GM19351 (cell line): Measurements from ENCODE around the gene SAMD11.
A peak's percentile ranks its signal among the peaks of the same experiment; 100 is the strongest.

Experiments used
- ATAC-seq: cut with Tn5 transposase; IDR thresholded peaks from one replicate; pipeline ENCODE4 v1.9.1; 2021; ENCODE audit warnings: mild to moderate bottlenecking, moderate library complexity; ENCODE audit not compliant: unreplicated experiment

Gene SAMD11

DNA sequence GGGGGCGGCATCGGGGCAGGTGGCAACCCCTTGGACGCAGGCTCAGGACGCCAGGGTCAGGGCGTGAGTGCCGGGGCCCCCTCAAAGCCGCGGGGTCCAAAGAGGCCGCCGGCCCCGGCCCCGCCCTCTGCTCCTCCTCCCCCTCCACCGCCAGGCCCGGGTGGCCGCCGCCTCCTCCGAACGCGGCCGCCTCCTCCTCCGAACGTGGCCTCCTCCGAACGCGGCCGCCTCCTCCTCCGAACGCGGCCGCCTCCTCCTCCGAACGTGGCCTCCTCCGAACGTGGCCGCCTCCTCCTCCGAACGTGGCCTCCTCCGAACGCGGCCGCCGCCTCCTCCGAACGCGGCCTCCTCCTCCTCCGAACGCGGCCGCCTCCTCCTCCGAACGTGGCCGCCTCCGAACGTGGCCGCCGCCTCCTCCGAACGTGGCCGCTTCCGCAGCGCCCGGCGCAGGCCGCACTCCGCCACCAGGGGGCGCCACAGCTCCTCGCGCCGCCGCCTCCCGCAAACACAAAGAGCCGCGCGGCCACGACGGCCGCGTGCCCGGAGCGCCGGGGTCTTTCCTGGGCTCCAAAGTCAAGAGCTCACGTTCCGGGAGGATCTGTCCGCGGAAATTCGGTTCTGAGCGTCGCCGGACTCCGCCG, 19.3 kb upstream of the SAMD11 start:
- peak; percentile 69 for ATAC-seq

DNA sequence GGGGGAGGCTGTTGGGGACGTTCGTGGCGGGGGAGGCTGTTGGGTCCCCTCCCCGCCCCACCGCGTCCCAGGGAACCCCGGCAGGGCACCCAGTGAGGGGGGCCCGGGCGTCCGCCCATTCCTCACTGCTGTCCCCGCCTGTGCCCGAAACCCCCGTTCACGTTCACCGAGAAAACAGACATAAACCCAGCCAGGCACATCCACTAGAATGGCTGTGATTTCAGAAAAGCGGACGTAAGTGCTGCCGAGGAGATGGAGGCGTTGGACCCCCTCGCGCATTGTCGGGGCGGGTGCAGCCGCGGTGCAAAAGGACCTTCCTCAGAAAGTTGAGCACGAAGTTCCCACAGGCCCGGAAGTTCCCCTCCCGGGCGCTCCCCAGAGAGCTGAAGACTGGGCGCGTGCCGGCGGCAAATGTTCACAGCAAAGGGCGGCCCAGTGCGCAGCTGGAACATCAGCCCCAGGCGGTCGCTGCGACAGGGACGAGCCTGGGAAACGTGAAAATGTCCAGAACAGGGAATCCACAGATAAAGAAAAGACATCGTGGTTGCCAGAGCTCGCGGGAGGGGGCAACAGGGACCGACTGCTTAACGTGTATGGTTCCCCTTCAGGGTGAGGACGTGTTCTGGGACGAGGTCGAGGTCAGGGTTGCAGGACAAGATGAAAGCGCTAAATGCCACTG, 18.5 kb upstream of the SAMD11 start:
- ATAC-seq: no peak

DNA sequence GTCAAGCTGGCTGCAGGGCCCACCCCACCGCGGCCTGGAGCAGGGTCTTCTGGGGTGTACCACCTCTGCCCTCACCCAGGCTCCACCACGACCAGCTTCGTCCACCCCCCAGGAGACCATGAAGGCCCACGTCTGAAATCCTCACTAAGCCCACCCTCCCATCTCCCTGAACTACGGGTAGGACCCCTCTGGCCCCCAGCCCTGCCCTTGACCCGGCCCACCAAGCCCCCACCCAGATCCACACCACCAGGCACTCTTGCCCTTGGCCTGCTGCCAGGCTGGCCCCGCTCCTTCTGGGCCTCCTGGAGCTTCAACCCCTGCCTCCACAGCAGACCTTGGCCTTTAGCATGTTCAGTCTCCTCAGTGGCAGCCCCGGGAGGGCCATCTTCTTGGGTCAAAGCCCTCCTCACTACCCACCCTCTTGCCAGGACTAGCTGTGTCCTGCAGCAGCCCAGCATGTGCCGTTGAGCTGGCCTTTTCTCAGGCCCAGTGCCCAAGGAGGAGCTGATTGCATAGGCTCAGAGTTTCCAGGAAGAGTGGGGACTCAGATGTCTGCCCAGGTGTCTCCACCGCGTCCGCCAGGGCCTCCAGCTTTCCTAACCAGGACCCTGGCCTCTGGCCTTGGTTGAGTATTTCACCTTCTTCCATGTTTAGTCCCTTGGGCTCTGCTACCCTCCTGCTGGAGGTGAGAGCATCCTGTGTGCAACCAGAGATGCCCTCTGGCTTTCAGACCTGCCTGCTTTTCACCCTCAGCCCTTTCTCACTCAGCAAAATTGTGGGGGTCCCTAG, 17.7 kb upstream of the SAMD11 start:
- ATAC-seq: no peak

DNA sequence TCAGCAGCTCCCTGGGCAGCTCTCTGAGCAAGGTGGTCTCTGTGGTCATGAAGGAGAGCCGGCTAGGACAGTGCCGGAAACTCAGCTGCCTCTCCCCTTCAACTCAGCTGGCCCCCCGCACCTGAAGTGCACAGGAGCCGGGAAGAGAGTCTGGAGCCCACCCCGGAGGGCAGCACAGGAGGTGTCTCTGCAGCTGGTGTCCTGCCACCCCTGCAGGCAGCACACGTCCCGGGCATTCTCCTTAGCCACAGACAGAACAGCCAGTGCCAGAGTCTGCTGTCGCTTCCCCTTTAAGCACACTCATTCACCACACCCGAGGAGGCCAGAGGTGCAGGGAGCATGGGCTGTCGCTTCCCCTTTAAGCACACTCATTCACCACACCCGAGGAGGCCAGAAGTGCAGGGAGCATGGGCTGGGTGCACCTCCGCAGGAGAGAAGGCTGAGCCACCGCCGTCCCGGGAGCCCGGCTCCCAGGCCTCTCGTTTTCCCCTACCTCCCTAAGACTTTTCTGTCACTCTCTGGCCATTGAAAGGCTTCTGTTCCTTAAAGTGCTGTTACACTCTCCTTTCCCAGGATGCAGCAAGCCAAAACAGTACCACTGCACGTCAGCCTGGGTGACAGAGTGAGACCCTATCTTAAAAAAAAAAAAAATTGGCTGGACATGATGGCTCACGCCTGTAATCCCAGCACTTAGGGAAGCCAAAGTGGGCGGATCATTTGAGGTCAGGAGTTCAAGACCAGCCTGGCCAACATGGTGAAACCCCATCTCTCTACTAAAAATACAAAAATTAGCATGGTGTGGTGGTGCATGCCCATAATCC, 16.9 kb upstream of the SAMD11 start:
- no peak for ATAC-seq

DNA sequence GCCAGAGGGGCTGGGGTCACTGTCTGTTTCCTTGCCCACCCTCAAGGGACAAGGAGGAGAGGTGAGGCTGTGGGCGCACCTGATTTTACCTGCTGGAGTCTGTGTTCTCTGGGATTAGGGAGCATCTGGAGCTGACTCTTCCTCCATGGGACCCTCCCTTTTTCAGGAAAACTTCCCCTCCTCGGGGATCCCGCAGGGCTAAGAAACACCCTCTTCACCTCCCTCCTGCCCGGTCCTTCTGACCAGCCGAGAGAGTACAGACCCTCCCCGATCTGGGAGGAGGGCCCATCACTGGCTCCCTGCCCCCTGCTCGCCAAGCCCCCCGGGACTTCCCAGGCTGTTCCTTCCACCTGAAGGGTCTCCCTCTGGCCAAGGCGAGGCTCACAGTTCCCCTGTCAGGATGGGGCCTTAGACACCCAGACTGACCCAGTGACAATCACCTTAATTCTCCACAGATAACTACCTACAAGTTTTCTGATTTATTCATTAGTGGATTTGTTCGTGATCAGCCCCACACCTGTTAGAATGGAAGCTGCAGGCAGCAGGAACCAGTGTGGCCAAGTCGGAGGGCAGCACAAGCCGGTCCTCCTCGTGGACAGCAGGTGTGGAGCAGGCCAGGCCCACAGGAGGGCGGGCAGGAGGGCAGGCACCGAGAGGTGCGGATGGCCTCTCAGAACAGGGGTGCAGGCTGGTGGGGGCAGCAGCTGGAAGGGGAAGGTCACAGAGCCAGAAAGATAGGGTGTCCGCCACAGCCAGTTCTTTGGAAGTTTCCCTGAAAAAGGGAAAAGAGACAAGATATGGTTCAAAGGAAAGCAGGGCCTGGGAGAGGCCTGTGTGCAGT, 15.9 kb upstream of the SAMD11 start:
- ATAC-seq: no peak

DNA sequence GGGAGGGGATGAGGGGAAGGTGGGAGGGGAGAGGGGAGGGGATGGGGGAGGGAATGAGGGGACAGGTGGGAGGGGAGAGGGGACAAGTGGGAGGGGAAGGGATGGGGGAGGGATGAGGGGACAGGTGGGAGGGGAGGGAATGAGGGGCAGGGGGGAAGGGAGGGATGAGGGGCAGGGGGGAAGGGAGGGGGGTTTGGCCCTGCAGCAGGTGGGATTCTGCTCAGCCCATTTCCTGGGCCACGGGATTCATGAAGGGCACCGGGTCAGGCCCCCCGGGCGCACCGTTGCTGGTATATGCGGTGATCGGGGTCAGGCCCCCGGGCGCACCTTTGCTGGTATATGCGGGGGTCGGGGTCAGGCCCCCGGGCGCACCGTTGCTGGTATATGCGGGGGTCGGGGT, 15.1 kb upstream of the SAMD11 start:
- ATAC-seq: no peak

DNA sequence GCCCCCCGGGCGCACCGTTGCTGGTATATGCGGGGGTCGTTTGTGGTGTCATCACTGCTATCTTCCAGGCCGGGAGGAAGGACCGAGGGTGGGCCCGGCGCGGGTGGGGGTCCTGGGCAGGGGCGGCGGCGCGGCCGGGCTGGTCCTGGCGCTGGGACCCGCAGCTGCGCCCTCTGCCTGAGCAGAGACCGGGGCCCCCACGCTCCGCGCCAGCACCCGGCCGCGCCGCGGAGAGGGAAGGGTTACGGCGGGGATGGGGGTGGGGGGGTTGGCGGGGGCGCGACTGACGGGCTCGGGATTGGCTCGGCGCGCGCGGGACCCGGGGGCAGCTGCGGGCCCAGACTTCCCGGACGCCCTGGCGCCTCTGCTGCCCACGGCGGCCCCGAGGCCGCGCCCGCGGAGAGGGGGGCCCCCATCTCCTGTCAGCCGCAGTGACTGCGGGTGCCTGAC, 13.8 kb upstream of the SAMD11 start:
- no peak for ATAC-seq

DNA sequence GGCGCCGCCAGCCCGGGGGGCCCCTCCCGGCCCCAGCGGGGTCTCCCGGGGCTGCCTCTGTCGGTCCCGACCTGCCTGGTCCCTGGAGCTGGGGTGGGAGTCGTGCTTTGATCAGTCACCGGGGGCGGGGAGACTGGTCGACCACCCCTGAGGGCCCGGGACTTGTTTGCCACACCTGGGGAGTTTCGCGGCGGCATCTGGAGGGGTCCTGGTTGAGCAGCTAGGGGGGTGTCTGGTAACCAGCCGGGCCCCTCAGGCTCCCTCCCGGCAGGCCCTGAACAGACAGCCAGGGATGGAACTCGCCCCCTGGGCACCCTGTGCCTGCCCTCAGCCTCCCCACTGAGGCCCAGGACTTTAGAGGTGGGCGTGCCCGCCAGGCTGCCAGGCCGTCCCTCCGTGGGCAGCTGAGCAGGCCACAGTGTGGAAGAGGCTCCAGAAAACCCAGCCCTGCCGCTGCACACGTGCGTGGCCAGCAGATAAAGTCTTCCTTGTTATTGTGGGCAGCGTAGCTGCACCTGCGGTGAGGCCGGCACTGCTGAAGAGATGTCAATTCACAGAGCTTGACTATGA, 13.3 kb upstream of the SAMD11 start:
- ATAC-seq: no peak

DNA sequence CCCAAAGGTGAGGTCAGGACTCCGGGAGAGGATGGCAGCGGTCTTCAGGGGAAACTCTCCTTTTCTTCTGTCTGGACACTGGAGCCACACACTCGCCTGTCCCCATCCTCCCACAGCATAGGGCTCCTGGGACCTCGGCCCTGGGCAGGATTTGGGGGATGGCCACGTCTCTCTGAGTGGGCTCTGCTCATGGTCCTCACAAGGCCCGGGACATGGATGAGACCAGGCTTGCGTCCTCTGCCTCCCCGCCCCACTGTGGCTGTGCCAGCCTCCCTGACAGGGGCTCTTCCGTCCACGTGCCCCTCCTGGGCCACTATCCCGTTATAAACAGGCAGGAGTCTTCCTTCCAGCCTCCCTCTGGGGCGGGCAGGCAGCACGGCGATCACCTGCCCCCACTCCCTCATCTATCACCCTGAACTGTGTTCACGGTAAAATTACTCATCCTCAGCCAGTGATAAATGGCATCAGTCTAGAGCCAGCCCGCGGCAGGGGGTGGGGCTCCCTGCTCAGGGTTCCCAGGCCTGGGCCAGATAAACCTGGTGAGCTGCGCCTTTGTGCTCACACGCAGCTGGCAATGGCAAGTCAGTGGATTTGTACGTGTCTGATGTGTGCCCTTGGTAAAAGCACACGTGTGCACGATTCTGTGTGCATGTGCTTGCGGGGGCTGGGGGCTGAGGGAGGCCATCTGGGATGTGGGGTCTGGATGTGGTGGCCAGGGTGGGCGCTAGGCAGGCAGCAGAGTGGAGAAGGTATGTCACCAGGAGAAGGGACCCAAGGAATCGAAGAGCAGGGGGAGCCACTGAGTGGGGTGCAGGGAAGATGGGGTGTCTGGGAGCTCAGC, 12.6 kb upstream of the SAMD11 start:
- no peak for ATAC-seq

DNA sequence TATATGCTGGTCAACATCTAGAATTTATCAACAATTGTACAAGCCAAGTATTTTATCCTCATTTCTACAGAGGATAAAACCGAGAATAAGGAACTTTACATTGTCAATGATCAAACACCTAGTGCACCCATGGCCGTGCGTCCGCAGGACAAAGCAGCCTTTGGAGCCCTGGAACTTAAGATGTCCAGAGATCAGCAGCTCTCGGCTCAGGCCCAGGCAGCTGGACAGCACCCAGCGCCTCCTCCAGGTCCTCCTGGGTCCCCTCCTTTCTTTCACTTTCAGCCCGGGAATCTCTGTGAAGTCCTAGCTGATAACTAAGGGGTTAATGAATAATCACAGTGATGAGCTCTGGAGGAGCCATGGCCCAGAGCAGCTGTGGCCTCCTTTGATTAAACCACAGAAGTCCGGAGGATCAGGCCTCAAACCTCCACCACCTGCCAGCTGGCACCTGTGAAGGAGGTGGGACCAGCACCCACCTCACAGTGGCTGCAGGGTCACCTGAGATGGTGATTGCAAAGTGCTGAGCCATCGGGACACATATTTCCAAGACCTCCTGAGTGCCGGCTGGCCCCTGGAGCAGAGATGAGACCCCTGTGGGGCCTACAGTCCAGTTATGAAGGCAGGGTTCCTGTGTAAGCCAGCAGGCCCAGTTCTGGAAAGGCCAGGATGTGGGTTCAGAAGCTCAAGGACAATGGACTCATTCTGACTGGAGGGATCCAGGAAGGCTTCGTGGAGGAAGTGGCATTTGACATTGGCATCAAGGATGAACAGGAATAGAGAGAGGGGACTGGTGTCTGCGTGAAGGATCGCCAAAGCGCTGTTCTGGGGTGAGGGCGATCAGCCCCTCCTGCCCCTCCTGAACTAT, 11.6 kb upstream of the SAMD11 start:
- ATAC-seq: no peak

DNA sequence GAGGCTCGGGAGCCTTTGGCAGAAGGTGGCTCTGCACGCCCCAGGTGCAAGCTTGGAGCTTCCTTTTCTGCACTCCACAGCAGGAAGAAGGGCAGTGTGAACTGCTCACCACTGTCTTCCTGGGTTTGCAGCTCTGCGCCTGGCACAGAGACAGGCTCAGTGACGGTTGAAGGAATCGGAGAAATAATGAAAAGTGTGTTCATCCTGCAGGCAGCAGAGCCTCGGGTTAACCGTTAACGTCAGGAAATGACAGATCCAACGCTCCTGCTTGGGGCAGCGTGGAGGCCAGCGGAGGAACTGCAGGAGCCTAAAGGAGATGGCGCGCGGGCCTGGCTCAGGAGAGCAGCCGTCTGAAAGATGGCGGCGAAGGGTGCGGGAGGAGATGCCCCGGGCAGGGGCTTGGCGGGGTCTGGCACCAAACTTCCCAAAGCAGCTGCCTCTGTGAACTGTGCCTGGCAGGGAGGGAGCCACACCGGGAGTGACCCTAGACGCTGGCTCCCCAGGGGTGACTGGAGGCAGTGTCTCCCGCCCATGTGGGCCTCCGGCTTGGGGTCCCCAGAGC, 10.9 kb upstream of the SAMD11 start:
- ATAC-seq: no peak

DNA sequence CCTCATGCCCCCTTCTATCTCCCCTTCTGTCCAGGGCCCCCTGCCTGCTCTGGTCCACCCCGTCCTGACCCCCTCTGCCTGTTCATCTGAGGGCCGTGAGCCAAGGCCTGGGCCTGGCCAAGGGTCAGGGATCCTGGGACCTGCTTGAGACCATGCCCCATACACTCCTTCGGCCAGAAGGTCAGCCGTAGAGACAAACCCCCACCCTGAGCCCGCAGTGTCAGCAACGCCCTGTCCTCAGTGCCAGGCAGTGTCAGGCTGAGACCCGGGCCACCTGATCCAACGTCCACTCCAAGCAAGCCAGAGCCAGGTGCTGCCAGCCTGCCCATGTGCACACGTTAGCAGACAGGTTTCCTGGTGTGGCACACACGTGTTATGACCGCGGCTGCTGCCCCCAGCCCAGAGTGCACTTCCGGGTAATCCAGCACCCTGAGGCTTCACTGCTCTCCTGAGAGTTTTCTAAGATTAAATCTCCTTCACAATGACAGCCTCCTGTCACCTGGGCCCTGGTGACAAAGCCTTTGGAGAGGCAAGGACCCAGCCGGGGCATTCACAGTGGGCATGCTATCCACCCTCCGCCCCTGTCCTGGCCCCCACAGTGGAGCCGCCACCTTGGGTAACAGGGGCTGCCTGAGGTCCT, 10.1 kb upstream of the SAMD11 start:
- no peak for ATAC-seq

DNA sequence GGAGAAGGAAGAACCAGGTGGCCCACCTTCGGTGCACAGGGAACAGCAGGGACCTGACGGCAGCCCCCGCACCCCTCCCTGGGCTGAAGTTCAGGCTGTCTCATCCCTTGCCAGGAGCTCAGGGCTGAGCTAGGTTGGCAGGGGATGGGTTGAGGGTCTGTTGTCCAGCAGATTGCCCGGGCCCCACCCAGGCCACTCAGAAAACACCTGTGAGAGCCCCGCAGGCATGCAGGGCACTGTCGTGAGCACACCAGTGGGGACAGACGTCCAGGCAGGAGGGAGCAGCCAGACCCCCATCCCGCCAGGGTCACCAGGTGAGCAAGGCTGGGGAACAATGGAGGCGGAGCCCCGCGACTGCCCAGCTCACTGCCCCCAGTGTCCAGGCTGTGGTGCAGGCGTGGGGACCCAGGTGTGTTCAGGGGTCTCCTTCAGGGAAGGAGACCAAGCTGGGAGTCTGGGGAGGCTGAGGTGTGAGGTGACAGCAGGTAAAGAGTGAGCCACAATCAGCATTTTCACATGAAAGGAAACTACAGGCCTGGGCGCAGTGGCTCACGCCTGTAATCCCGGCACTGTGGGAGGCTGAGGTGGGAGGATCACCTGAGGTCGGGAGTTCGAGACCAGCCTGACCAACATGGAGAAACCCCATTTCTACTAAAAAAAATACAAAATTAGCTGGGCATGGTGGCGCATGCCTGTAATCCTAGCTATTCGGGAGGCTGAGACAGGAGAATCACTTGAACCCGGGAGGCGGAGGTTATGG, 9.4 kb upstream of the SAMD11 start:
- no peak for ATAC-seq

DNA sequence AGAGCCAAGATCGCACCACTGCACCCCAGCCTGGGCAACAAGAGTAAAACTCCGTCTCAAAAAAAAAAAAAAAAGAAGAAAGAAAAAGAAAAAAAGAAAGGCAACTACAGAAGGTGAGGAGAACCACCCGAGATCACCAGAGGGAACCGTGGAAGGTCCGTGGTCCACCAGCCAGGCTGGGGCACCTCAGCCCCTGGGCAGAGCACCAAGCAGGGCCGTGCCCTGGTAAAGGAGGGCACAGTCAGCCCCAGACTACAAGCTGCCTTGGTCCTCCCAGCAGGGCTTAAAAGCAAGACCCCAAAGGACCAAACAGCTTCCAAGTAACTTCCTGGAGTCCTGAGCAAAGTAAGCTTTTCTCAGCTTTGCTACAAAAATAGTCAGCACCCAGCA, 8.8 kb upstream of the SAMD11 start:
- no peak for ATAC-seq

DNA sequence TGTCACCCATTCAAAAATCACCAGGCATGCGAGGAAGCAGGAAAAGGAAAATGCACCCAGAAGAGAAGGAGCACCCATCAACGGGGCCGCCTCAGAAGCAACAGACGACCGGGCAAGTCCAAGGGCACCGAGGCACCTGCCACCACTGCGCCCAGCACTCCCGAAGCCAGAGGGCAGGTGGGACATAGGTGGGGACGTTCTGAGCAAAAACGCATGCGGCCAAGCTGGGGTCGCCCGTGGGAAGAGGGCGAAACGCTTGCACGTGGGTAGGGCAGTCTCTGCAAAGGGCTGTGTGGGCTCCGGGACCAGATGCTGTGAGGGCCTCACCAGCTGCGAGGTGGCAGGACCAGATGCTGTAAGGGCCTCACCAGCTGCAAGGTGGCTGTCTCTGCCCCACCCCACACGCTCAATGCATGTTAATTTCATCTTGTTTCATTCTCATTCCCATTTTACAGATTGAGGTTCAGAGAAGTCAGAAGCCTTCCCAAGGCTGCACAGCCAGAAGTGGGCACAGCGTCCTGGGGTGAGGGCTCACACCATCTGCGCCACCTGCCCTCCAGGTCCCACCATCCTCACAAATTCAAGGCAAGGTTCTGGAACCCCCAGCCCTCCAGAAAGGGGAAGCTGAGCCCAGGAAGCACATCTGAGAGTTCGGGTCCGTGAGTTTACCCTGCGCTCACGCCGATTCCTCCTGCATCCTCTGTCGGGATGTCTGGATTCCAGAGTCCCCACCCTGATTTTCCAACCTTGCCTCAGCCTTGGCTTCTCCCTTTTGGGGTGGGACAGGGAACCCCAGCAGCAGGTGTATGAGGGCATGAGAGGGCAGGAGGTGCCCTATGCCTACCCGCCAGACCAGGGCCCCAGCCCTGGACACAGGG, 8.2 kb upstream of the SAMD11 start:
- no peak for ATAC-seq
